Measurements from ENCODE around the gene RPS23.
"Not testable (repeated sequence)": the region's sequence is repeated elsewhere in the genome, so short reads cannot be mapped to it uniquely, and the experiment has no call there.

Gene RPS23

GRCh38 chr5:82273426-82273825 lies 4.7 kb downstream of the RPS23 start:
- H3K36me3 ChIP-seq (ENCODE audit: control insufficient read depth, insufficient read depth, low read length): peaks cover 50% of the 10 kb centered on the region
- 100% methylated on average over 2 of the region's 4 CpGs; no CpG with 5 or more reads in 1 of the 2 experiments for WGBS, 2 experiments (ENCODE audit: insufficient coverage in 2 of 2)
- peak overlapping the region; percentile 29 for H3K27ac ChIP-seq (ENCODE audit: low read depth, low read length, severe bottlenecking)

DNA sequence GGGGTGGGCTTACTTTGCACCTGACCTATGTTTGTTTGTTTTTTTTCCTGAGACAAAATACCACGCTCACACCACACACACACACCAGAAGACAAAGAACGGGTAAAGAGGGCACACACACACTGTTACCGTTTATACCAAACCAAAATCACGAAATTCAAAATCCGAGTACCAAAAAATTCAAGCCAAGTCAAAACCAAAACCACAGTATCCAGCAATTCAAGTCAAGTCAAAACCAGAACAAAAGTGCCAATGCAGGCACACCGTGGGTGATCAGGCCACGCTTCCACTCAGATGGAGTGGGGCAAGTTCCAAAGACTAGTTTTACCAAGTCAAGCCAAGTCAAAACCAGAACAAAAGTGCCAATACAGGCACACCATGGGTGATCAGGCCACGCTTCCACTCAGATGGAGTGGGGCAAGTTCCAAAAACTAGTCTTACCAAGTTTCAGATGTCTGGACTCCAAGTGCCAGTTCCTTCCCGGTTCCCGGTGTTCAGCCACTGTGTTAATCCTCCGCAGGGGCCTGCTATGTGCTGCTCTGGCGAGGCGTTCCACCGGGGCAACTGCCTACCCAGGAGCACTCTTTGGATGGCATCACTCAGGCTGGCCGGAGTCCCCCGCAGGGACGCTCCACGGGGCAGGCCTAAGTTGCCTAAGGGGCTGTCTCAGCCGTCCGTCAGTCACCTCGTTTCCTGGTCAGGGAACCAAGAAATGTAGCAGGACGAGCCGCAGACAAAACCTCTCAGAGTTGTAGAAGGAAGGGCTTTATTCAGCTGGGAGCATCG lies 5.4 kb downstream of the RPS23 start:
- WGBS, 2 experiments (ENCODE audit: insufficient coverage in 2 of 2): 79 to 81% methylated on average over 19 to 23 of the region's 24 CpGs
- not testable (repeated sequence) for H3K4me1 ChIP-seq (ENCODE audit: control insufficient read depth, insufficient read depth, low read length, poor library complexity, severe bottlenecking); H3K4me3 ChIP-seq (ENCODE audit: extremely low read depth, insufficient read depth, low read length, poor library complexity, severe bottlenecking); H3K9me3 ChIP-seq (ENCODE audit: control insufficient read depth, low read length)
- peak overlapping the region; percentile 29 for H3K27ac ChIP-seq (ENCODE audit: low read depth, low read length, severe bottlenecking)
- H3K36me3 ChIP-seq (ENCODE audit: control insufficient read depth, insufficient read depth, low read length): peaks cover 50% of the 10 kb centered on the region

More at GRCh38 chr5:82273426-82273825, 4.7 kb downstream of the RPS23 start:
- H3K9me3 ChIP-seq (ENCODE audit: control insufficient read depth, low read length); H3K4me3 ChIP-seq (ENCODE audit: extremely low read depth, insufficient read depth, low read length, poor library complexity, severe bottlenecking); H3K4me1 ChIP-seq (ENCODE audit: control insufficient read depth, insufficient read depth, low read length, poor library complexity, severe bottlenecking): not testable (repeated sequence)

GRCh38 chr5:82269363-82269762 lies 8.8 kb downstream of the RPS23 start:
- H3K36me3 ChIP-seq (ENCODE audit: control insufficient read depth, insufficient read depth, low read length): peaks cover 19% of the 10 kb centered on the region
- H3K9me3 ChIP-seq (ENCODE audit: control insufficient read depth, low read length); H3K27ac ChIP-seq (ENCODE audit: low read depth, low read length, severe bottlenecking); H3K4me1 ChIP-seq (ENCODE audit: control insufficient read depth, insufficient read depth, low read length, poor library complexity, severe bottlenecking); H3K4me3 ChIP-seq (ENCODE audit: extremely low read depth, insufficient read depth, low read length, poor library complexity, severe bottlenecking): not testable (repeated sequence)
- WGBS, 2 experiments (ENCODE audit: insufficient coverage in 2 of 2): 100% methylated on average over 2 of the region's 2 CpGs; no CpG with 5 or more reads in 1 of the 2 experiments

DNA sequence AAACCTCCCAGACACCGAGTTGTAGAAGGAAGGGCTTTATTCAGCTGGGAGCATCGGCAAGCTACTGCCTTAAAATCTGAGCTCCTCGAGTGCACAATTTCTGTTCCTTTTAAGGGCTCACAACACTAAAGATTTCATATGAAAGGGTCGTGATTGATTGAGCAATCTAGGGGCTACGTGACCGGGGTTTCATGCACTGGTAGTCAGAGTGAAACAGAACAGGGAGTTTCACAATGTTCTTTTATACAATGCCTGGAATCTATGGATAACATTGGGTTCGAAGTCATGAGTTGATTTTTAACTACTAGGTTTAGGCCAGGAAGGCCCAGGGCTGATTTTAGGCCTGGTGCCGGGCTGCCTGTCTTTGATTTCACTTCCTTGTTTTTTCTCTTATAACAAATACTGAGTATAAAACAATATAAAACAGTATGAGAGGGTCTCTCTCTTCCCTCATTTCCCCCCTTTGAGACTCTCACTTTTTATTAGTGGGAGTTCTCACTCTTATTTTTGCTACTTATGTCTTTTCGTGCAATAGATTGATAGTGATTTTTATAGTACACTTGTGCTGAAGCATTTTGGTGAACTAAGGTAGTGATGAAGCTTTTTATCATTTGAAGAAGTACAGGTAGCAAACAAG lies 10.7 kb downstream of the RPS23 start:
- not testable (repeated sequence) for H3K4me1 ChIP-seq (ENCODE audit: control insufficient read depth, insufficient read depth, low read length, poor library complexity, severe bottlenecking); H3K9me3 ChIP-seq (ENCODE audit: control insufficient read depth, low read length); H3K36me3 ChIP-seq (ENCODE audit: control insufficient read depth, insufficient read depth, low read length); H3K27ac ChIP-seq (ENCODE audit: low read depth, low read length, severe bottlenecking); H3K4me3 ChIP-seq (ENCODE audit: extremely low read depth, insufficient read depth, low read length, poor library complexity, severe bottlenecking)
- WGBS, 2 experiments (ENCODE audit: insufficient coverage in 2 of 2): 93 to 100% methylated on average over 2 to 3 of the region's 9 CpGs

GRCh38 chr5:82265047-82265446 lies 13.1 kb downstream of the RPS23 start:
- WGBS, 2 experiments (ENCODE audit: insufficient coverage in 2 of 2): 83 to 90% methylated on average over 2 to 3 of the region's 4 CpGs
- H3K36me3 ChIP-seq (ENCODE audit: control insufficient read depth, insufficient read depth, low read length): peaks cover 7% of the 10 kb centered on the region
- no peaks in the 10 kb centered on the region for H3K4me1 ChIP-seq (ENCODE audit: control insufficient read depth, insufficient read depth, low read length, poor library complexity, severe bottlenecking)
- H3K27ac ChIP-seq (ENCODE audit: low read depth, low read length, severe bottlenecking): no peak overlapping the region
- peaks cover 6% of the 10 kb centered on the region for H3K9me3 ChIP-seq (ENCODE audit: control insufficient read depth, low read length)
- H3K4me3 ChIP-seq (ENCODE audit: extremely low read depth, insufficient read depth, low read length, poor library complexity, severe bottlenecking): no peak overlapping the region

GRCh38 chr5:82259172-82259800 lies 18.9 kb downstream of the RPS23 start:
- no peak overlapping the region for H3K4me3 ChIP-seq (ENCODE audit: extremely low read depth, insufficient read depth, low read length, poor library complexity, severe bottlenecking)
- H3K4me1 ChIP-seq (ENCODE audit: control insufficient read depth, insufficient read depth, low read length, poor library complexity, severe bottlenecking): no peaks in the 10 kb centered on the region
- no peak overlapping the region for H3K27ac ChIP-seq (ENCODE audit: low read depth, low read length, severe bottlenecking)
- H3K36me3 ChIP-seq (ENCODE audit: control insufficient read depth, insufficient read depth, low read length): no peaks in the 10 kb centered on the region
- no peaks in the 10 kb centered on the region for H3K9me3 ChIP-seq (ENCODE audit: control insufficient read depth, low read length)
- 78 to 94% methylated on average over 2 of the region's 3 CpGs for WGBS, 2 experiments (ENCODE audit: insufficient coverage in 2 of 2)

GRCh38 chr5:82257729-82258128 lies 20.4 kb downstream of the RPS23 start:
- 74 to 95% methylated on average over 3 of the region's 3 CpGs for WGBS, 2 experiments (ENCODE audit: insufficient coverage in 2 of 2)
- Histone ChIP-seq H3K9me3 (ENCODE audit: control insufficient read depth, low read length) (no peaks in the 10 kb centered on the region), H3K36me3 (ENCODE audit: control insufficient read depth, insufficient read depth, low read length) (no peaks in the 10 kb centered on the region), H3K27ac (ENCODE audit: low read depth, low read length, severe bottlenecking) (no peak overlapping the region), H3K4me3 (ENCODE audit: extremely low read depth, insufficient read depth, low read length, poor library complexity, severe bottlenecking) (no peak overlapping the region), H3K4me1 (ENCODE audit: control insufficient read depth, insufficient read depth, low read length, poor library complexity, severe bottlenecking) (no peaks in the 10 kb centered on the region)

DNA sequence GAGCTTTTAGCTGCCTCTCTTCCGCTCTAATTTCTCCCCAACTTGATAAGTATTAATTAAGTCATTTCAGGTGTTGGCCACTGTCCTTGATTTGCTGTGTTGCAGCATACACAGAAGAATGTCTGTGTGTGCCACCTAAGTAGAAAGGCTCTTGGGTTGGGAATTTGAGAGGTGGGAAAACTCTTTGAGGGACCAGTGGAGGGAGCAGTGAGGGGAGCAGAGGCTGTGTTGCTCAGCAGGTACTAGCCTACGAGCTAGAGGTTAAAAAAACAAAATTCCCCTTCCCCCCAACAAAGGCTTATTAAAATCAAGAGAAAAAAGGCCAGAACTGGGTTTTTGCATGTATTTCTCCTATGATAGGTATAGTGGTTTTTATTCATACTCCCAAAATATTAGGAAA lies 20.9 kb downstream of the RPS23 start:
- H3K36me3 ChIP-seq (ENCODE audit: control insufficient read depth, insufficient read depth, low read length): no peaks in the 10 kb centered on the region
- H3K9me3 ChIP-seq (ENCODE audit: control insufficient read depth, low read length): no peaks in the 10 kb centered on the region
- no CpG with 5 or more reads among the region's 2 CpGs for WGBS, 2 experiments (ENCODE audit: insufficient coverage in 2 of 2)
- no peaks in the 10 kb centered on the region for H3K4me1 ChIP-seq (ENCODE audit: control insufficient read depth, insufficient read depth, low read length, poor library complexity, severe bottlenecking)
- H3K4me3 ChIP-seq (ENCODE audit: extremely low read depth, insufficient read depth, low read length, poor library complexity, severe bottlenecking): no peak overlapping the region
- H3K27ac ChIP-seq (ENCODE audit: low read depth, low read length, severe bottlenecking): no peak overlapping the region

DNA sequence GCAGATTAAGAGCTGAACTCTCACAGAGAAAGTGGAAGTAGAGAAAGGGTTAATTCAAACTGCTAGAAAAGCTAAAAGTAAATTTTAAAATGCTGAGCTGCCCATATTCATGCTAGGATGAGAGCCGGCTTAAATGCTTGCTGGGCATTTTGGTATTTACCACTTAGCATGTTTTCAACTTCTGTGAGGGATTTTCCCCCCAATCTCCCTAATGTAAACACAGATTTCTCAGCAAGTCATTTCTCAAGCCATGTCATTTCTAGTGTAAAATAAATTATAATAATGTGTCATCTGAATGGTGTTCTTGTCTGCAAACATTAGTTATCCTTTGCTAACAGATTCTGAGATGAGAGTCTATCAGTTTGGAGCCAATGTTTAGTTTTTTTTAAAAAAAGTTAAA lies 22.3 kb downstream of the RPS23 start:
- H3K36me3 ChIP-seq (ENCODE audit: control insufficient read depth, insufficient read depth, low read length): no peaks in the 10 kb centered on the region
- WGBS, 2 experiments (ENCODE audit: insufficient coverage in 2 of 2): 88% methylated on average over 1 of the region's 1 CpG; no CpG with 5 or more reads in 1 of the 2 experiments

GRCh38 chr5:82252744-82253143 lies 25.4 kb downstream of the RPS23 start:
- H3K27ac ChIP-seq (ENCODE audit: low read depth, low read length, severe bottlenecking): no peak overlapping the region
- H3K4me1 ChIP-seq (ENCODE audit: control insufficient read depth, insufficient read depth, low read length, poor library complexity, severe bottlenecking): no peaks in the 10 kb centered on the region
- H3K36me3 ChIP-seq (ENCODE audit: control insufficient read depth, insufficient read depth, low read length): no peaks in the 10 kb centered on the region
- no peaks in the 10 kb centered on the region for H3K9me3 ChIP-seq (ENCODE audit: control insufficient read depth, low read length)
- no peak overlapping the region for H3K4me3 ChIP-seq (ENCODE audit: extremely low read depth, insufficient read depth, low read length, poor library complexity, severe bottlenecking)

More for the DNA sequence above, 22.3 kb downstream of the RPS23 start:
- H3K27ac ChIP-seq (ENCODE audit: low read depth, low read length, severe bottlenecking): no peak overlapping the region
- H3K9me3 ChIP-seq (ENCODE audit: control insufficient read depth, low read length): no peaks in the 10 kb centered on the region
- no peak overlapping the region for H3K4me3 ChIP-seq (ENCODE audit: extremely low read depth, insufficient read depth, low read length, poor library complexity, severe bottlenecking)
- H3K4me1 ChIP-seq (ENCODE audit: control insufficient read depth, insufficient read depth, low read length, poor library complexity, severe bottlenecking): no peaks in the 10 kb centered on the region
